Measurements from ENCODE around the gene ASB6.

ASB6 gene

GRCh38 chr9:129624168-129624759, 17.7 kb downstream of the ASB6 start:
- DNase-seq = peak; percentile 83

- DNase-seq = no peak
Observed at GRCh38 chr9:129623331-129623730, 18.6 kb downstream of the ASB6 start.

GRCh38 chr9:129620669-129621295, 21.2 kb downstream of the ASB6 start, which contains the start of gene C9orf50:
TSS of gene C9orf50 (minus strand) at chr9:129621101. CDS start at chr9:129620574, 527 bp downstream.
- DNase-seq = no peak

GRCh38 chr9:129619787-129620668, 21.9 kb downstream of the ASB6 start:
- DNase-seq = no peak

- DNase-seq = peak; percentile 62
Observed at GRCh38 chr9:129617167-129617566, 24.8 kb downstream of the ASB6 start.

GRCh38 chr9:129615407-129616285, 26.3 kb downstream of the ASB6 start:
- DNase-seq = no peak

GRCh38 chr9:129614932-129615331, 27.0 kb downstream of the ASB6 start:
- no peak for DNase-seq

- DNase-seq = peak; percentile 66
Observed at GRCh38 chr9:129613520-129614175, 28.3 kb downstream of the ASB6 start.

GRCh38 chr9:129612815-129613519, 29.0 kb downstream of the ASB6 start:
- DNase-seq = no peak

GRCh38 chr9:129612123-129612522, 29.8 kb downstream of the ASB6 start:
- no peak for DNase-seq

GRCh38 chr9:129611307-129611800, 30.6 kb downstream of the ASB6 start:
- DNase-seq = no peak

- peak; percentile 81 for DNase-seq
Observed at GRCh38 chr9:129610473-129611306, 31.3 kb downstream of the ASB6 start.

- DNase-seq = no peak
Observed at GRCh38 chr9:129610213-129610472, 31.8 kb downstream of the ASB6 start.

- DNase-seq = no peak
Observed at GRCh38 chr9:129609486-129610212, 32.3 kb downstream of the ASB6 start.

GRCh38 chr9:129608561-129609481, 33.1 kb downstream of the ASB6 start:
- DNase-seq = no peak

GRCh38 chr9:129607027-129607387, 34.9 kb downstream of the ASB6 start:
- DNase-seq = no peak

- no peak for DNase-seq
Observed at GRCh38 chr9:129606161-129607026, 35.6 kb downstream of the ASB6 start.

GRCh38 chr9:129604766-129605163, 37.2 kb downstream of the ASB6 start:
- DNase-seq = peak; percentile 40
